ENCODE data around the gene GCNT1.
"Not testable (repeated sequence)": the region's sequence is repeated elsewhere in the genome, so short reads cannot be mapped to it uniquely, and the experiment has no call there.

GCNT1 gene

GRCh38 chr9:76425677-76426453 lies 33.1 kb upstream of the GCNT1 start:
- DNase-seq, result no peak
- no peak for TF ChIP-seq CTCF (IDR thresholded peaks at IDR 0.05; ENCODE audit: low read depth, low read length)
- no peaks in the 10 kb centered on the region for H3K9me3 ChIP-seq (ENCODE audit: severe bottlenecking)
- no peak overlapping the region for H3K27ac ChIP-seq
- no peaks in the 10 kb centered on the region for H3K27me3 ChIP-seq (ENCODE audit: insufficient read depth, low read depth, severe bottlenecking)
- H3K36me3 ChIP-seq, result no peaks in the 10 kb centered on the region
- H3K4me3 ChIP-seq (ENCODE audit: low read depth, low read length), result no peak overlapping the region

- no peak overlapping the region for H3K4me3 ChIP-seq (ENCODE audit: low read depth, low read length)
- no peak for TF ChIP-seq CTCF (IDR thresholded peaks at IDR 0.05; ENCODE audit: low read depth, low read length)
- no peaks in the 10 kb centered on the region for H3K9me3 ChIP-seq (ENCODE audit: severe bottlenecking)
- no peak overlapping the region for H3K27ac ChIP-seq
- no peak for DNase-seq
- no peaks in the 10 kb centered on the region for H3K27me3 ChIP-seq (ENCODE audit: insufficient read depth, low read depth, severe bottlenecking)
- no peaks in the 10 kb centered on the region for H3K36me3 ChIP-seq
Observed at GRCh38 chr9:76426807-76427419, 32.1 kb upstream of the GCNT1 start.

- H3K36me3 ChIP-seq, result no peaks in the 10 kb centered on the region
- no peak overlapping the region for H3K27ac ChIP-seq
- TF ChIP-seq CTCF (IDR thresholded peaks at IDR 0.05; ENCODE audit: low read depth, low read length), result no peak
Observed at GRCh38 chr9:76431601-76432000, 27.4 kb upstream of the GCNT1 start.

GRCh38 chr9:76433406-76433805 lies 25.6 kb upstream of the GCNT1 start:
- no peaks in the 10 kb centered on the region for H3K36me3 ChIP-seq
- no peak overlapping the region for H3K27ac ChIP-seq
- H3K27me3 ChIP-seq (ENCODE audit: insufficient read depth, low read depth, severe bottlenecking), result no peaks in the 10 kb centered on the region
- H3K9me3 ChIP-seq (ENCODE audit: severe bottlenecking), result no peaks in the 10 kb centered on the region
- DNase-seq, result no peak
- no peak overlapping the region for H3K4me3 ChIP-seq (ENCODE audit: low read depth, low read length)
- TF ChIP-seq CTCF (IDR thresholded peaks at IDR 0.05; ENCODE audit: low read depth, low read length), result no peak

More at GRCh38 chr9:76431601-76432000, 27.4 kb upstream of the GCNT1 start:
- Histone ChIP-seq H3K9me3 (ENCODE audit: severe bottlenecking) (no peaks in the 10 kb centered on the region), H3K27me3 (ENCODE audit: insufficient read depth, low read depth, severe bottlenecking) (no peaks in the 10 kb centered on the region), H3K4me3 (ENCODE audit: low read depth, low read length) (no peak overlapping the region)
- no peak for DNase-seq

- TF ChIP-seq CTCF (IDR thresholded peaks at IDR 0.05; ENCODE audit: low read depth, low read length), result no peak
- DNase-seq, result no peak
- no peaks in the 10 kb centered on the region for H3K9me3 ChIP-seq (ENCODE audit: severe bottlenecking)
- no peaks in the 10 kb centered on the region for H3K36me3 ChIP-seq
- no peak overlapping the region for H3K27ac ChIP-seq
- no peaks in the 10 kb centered on the region for H3K27me3 ChIP-seq (ENCODE audit: insufficient read depth, low read depth, severe bottlenecking)
- H3K4me3 ChIP-seq (ENCODE audit: low read depth, low read length), result no peak overlapping the region
Observed at GRCh38 chr9:76433836-76434235, 25.1 kb upstream of the GCNT1 start.

GRCh38 chr9:76434897-76435296 lies 24.1 kb upstream of the GCNT1 start:
- H3K9me3 ChIP-seq (ENCODE audit: severe bottlenecking); H3K27me3 ChIP-seq (ENCODE audit: insufficient read depth, low read depth, severe bottlenecking); H3K36me3 ChIP-seq; H3K4me3 ChIP-seq (ENCODE audit: low read depth, low read length); DNase-seq; H3K27ac ChIP-seq: not testable (repeated sequence)

- H3K27me3 ChIP-seq (ENCODE audit: insufficient read depth, low read depth, severe bottlenecking); DNase-seq; H3K4me3 ChIP-seq (ENCODE audit: low read depth, low read length): not testable (repeated sequence)
Observed at GRCh38 chr9:76437017-76437699, 21.8 kb upstream of the GCNT1 start.

More at GRCh38 chr9:76437017-76437699, 21.8 kb upstream of the GCNT1 start:
- H3K36me3 ChIP-seq; H3K27ac ChIP-seq; H3K9me3 ChIP-seq (ENCODE audit: severe bottlenecking): not testable (repeated sequence)

All from WERI-Rb-1 (cell line).